ENCODE measurements around the gene SERBP1.
A peak's percentile ranks its signal among the peaks of the same experiment; 100 is the strongest.

Gene SERBP1

GRCh38 chr1:67430358-67431155, at the start of gene SERBP1:
Gene SERBP1 (minus strand): TSS chr1:67430402. CDS start chr1:67430300, 102 bp downstream.
- TF ChIP-seq, protein P1, sequence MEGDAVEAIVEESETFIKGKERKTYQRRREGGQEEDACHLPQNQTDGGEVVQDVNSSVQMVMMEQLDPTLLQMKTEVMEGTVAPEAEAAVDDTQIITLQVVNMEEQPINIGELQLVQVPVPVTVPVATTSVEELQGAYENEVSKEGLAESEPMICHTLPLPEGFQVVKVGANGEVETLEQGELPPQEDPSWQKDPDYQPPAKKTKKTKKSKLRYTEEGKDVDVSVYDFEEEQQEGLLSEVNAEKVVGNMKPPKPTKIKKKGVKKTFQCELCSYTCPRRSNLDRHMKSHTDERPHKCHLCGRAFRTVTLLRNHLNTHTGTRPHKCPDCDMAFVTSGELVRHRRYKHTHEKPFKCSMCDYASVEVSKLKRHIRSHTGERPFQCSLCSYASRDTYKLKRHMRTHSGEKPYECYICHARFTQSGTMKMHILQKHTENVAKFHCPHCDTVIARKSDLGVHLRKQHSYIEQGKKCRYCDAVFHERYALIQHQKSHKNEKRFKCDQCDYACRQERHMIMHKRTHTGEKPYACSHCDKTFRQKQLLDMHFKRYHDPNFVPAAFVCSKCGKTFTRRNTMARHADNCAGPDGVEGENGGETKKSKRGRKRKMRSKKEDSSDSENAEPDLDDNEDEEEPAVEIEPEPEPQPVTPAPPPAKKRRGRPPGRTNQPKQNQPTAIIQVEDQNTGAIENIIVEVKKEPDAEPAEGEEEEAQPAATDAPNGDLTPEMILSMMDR (IDR thresholded peaks at IDR 0.05; ENCODE audit: extremely low read depth, missing control alignments) = no peak
- DNase-seq (ENCODE audit: low spot score) = peak; percentile 93

DNA sequence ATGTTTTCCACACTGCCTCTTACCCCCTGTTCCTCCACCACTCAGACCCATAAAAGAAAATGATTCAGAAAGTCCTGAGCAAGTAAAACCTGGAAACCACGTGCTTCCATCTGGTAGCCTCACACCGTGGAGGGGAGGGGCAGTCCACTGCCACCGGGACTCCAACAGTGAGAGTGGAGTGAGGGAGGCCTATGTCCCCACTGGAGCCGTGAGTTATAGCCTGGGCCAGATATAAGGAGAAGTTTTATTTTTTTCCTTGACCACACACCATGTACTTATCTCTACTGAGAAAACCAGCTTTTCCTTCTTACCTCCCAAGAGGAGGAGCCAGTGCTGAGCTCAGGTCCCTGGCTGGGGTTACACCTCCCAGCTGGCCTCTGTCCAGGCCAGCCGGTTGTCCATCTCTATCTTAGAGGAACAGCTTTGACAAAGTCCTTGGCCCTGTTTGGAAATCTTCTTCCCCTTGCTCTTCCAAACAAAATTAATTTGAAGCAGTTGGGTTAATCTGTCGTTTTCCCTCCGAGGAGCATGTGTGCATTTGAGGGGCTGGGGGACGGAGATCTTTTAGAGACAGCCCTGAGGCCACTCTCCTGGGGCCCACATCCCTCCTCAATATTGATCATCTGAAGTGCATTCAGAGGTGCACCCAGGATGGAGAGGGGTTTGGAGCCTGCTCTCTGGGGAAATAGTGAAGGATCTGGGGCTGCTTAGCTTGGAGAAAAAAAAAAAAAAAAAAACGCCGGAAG, 49.1 kb upstream of the SERBP1 start:
- no peak for DNase-seq (ENCODE audit: low spot score)
- TF ChIP-seq, protein P1 (IDR thresholded peaks at IDR 0.05; ENCODE audit: extremely low read depth, missing control alignments) = no peak

GRCh38 chr1:67476906-67477305, 46.7 kb upstream of the SERBP1 start:
- TF ChIP-seq, protein P1 (IDR thresholded peaks at IDR 0.05; ENCODE audit: extremely low read depth, missing control alignments) = no peak
- no peak for DNase-seq (ENCODE audit: low spot score)

GRCh38 chr1:67476006-67476482, 45.8 kb upstream of the SERBP1 start:
- TF ChIP-seq, protein P1 (IDR thresholded peaks at IDR 0.05; ENCODE audit: extremely low read depth, missing control alignments) = no peak
- DNase-seq (ENCODE audit: low spot score) = no peak

- TF ChIP-seq, protein P1 (IDR thresholded peaks at IDR 0.05; ENCODE audit: extremely low read depth, missing control alignments) = no peak
- no peak for DNase-seq (ENCODE audit: low spot score)
Measured at GRCh38 chr1:67472056-67472455, 41.9 kb upstream of the SERBP1 start.

GRCh38 chr1:67469431-67469830, 39.2 kb upstream of the SERBP1 start:
- TF ChIP-seq, protein P1 (IDR thresholded peaks at IDR 0.05; ENCODE audit: extremely low read depth, missing control alignments) = no peak

More at GRCh38 chr1:67469431-67469830, 39.2 kb upstream of the SERBP1 start:
- DNase-seq (ENCODE audit: low spot score) = no peak
